CD4-positive, alpha-beta T cell (primary cell): ENCODE measurements around the gene REV3L. TPM values are rescaled to one million over a fixed set of nuclear protein-coding genes. Genes with fewer than 3 reads are reported as not detected.

Experiments used
- ATAC-seq: fragments of 200-7000 bp; cut with Tn5 transposase; one replicate; pipeline ENCODE4 v1.10.0; 2022; ENCODE audit warnings: mild to moderate bottlenecking; ENCODE audit not compliant: poor library complexity
- CTCF ChIA-PET: fragments of 350-600 bp; sonication (Branson Sonifier 250); formaldehyde crosslinking; loops from one replicate; lab custom pipeline; 2021; ENCODE audit warnings: antibody characterized with exemption, inconsistent platforms; lab: Charles Lee
- POLR2A ChIA-PET: fragments of 350-600 bp; sonication (Branson Sonifier 250); formaldehyde crosslinking; loops from one replicate; lab custom pipeline; 2021; ENCODE audit warnings: antibody characterized with exemption, inconsistent platforms; lab: Charles Lee
- DNase-seq, 14 experiments: peaks; one replicate each; pipeline ENCODE4 v3.0.0-alpha.2; 2013 to 2020; ENCODE audit warnings: mixed read lengths in 2 of 14
- H3K27ac ChIP-seq, 2 donors: one replicate each; pipeline versions ENCODE4 v1.5.1 to v1.7.0; 2013; ENCODE audit warnings: low read length in 2 of 2, low read depth in 1 of 2, mild to moderate bottlenecking in 1 of 2
- H3K27me3 ChIP-seq, 2 experiments: 1 replicate in 1 of 2; 2 replicates in 1 of 2; pipeline versions ENCODE4 v1.6.1 to v1.7.0; 2013; ENCODE audit warnings: low read length in 2 of 2, control low read depth in 1 of 2, mild to moderate bottlenecking in 1 of 2, moderate library complexity in 1 of 2; ENCODE audit not compliant: insufficient read depth in 2 of 2, control insufficient read depth in 1 of 2
- H3K36me3 ChIP-seq: one replicate; pipeline ENCODE4 v1.6.1; 2013; ENCODE audit warnings: low read length, control low read depth; ENCODE audit not compliant: insufficient read depth
- H3K4me1 ChIP-seq: one replicate; pipeline ENCODE4 v1.6.1; 2013; ENCODE audit warnings: low read length, control low read depth; ENCODE audit not compliant: insufficient read depth
- H3K4me3 ChIP-seq: one replicate; pipeline ENCODE4 v1.5.1; 2013; ENCODE audit warnings: mild to moderate bottlenecking, low read length, moderate library complexity
- H3K9me3 ChIP-seq, 2 experiments: 1 replicate in 1 of 2; 2 replicates in 1 of 2; pipeline versions ENCODE4 v1.6.1 to v1.7.0; 2013; ENCODE audit warnings: low read length in 2 of 2, mild to moderate bottlenecking in 2 of 2, control low read depth in 1 of 2, moderate library complexity in 1 of 2; ENCODE audit not compliant: control insufficient read depth in 1 of 2, insufficient read depth in 1 of 2
- H3K27ac Mint-ChIP-seq: one replicate; pipeline ENCODE4 v1.8.0; 2020; ENCODE audit warnings: mixed read lengths
- H3K27me3 Mint-ChIP-seq: one replicate; pipeline ENCODE4 v1.8.0; 2021; ENCODE audit warnings: mixed read lengths
- H3K36me3 Mint-ChIP-seq: one replicate; pipeline ENCODE4 v1.8.0; 2021; ENCODE audit warnings: low read depth, mixed read lengths
- H3K4me1 Mint-ChIP-seq: one replicate; pipeline ENCODE4 v1.8.0; 2021; ENCODE audit warnings: low read depth, mixed read lengths
- H3K4me3 Mint-ChIP-seq: one replicate; pipeline ENCODE4 v1.8.0; 2020; ENCODE audit warnings: mild to moderate bottlenecking, mixed read lengths
- H3K9me3 Mint-ChIP-seq: one replicate; pipeline ENCODE4 v1.8.0; 2020; ENCODE audit warnings: mixed read lengths
- intact Hi-C, 2 experiments: fragments of 100-400 bp; cut with DNase I in 1 of 2; cut with micrococcal nuclease in 1 of 2; formaldehyde crosslinking; loops; one replicate each; pipeline versions ENCODE4 v1.15.1 to v1.9.0; 2023 to 2025; cut with DNase I, micrococcal nuclease
- total RNA-seq, 174 experiments: library from RNA in 2 of 174; stranded (reverse) in 2 of 174; gene quantifications; one replicate each; pipeline ENCODE4 v1.2.3 and lab custom pipeline; 2021 to 2026
- TF ChIP-seq, protein P1 (sequence below): fragments of 200-600 bp; IDR thresholded peaks from one replicate; pipeline ENCODE4 v1.8.0; 2022; ENCODE audit warnings: antibody characterized with exemption, mild to moderate bottlenecking

The REV3L gene
- total RNA-seq, 2 experiments from 2014 or later, result 17.0 to 20.6 TPM

GRCh38 chr6:111490067-111490466, 7.0 kb upstream of the REV3L start:
- no peaks in the 10 kb centered on the region for H3K27me3 ChIP-seq
- Mint-ChIP-seq H3K36me3 (peaks cover 9% of the 10 kb centered on the region), H3K27ac (no peak overlapping the region), H3K4me3 (no peak overlapping the region), H3K27me3 (no peaks in the 10 kb centered on the region), H3K9me3 (no peaks in the 10 kb centered on the region), H3K4me1 (peaks cover 27% of the 10 kb centered on the region)
- no peak overlapping the region for H3K4me3 ChIP-seq
- ChIA-PET POLR2A (no interaction called here), CTCF (interaction anchor here (0.6 kb wide), 1 partner anchor 321 kb away, joined by 3 read pairs; no protein-coding TSS in a partner anchor)
- no peak overlapping the region for H3K27ac ChIP-seq
- H3K4me1 ChIP-seq, result peaks cover 15% of the 10 kb centered on the region
- no peak for DNase-seq
- no peak for ATAC-seq
- H3K36me3 ChIP-seq, result no peaks in the 10 kb centered on the region
- TF ChIP-seq, protein P1, sequence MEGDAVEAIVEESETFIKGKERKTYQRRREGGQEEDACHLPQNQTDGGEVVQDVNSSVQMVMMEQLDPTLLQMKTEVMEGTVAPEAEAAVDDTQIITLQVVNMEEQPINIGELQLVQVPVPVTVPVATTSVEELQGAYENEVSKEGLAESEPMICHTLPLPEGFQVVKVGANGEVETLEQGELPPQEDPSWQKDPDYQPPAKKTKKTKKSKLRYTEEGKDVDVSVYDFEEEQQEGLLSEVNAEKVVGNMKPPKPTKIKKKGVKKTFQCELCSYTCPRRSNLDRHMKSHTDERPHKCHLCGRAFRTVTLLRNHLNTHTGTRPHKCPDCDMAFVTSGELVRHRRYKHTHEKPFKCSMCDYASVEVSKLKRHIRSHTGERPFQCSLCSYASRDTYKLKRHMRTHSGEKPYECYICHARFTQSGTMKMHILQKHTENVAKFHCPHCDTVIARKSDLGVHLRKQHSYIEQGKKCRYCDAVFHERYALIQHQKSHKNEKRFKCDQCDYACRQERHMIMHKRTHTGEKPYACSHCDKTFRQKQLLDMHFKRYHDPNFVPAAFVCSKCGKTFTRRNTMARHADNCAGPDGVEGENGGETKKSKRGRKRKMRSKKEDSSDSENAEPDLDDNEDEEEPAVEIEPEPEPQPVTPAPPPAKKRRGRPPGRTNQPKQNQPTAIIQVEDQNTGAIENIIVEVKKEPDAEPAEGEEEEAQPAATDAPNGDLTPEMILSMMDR, result no peak
- intact Hi-C loops, result no loop called here
- no peaks in the 10 kb centered on the region for H3K9me3 ChIP-seq

- H3K36me3 Mint-ChIP-seq, result peaks cover 18% of the 10 kb centered on the region
- H3K4me1 ChIP-seq, result peaks cover 23% of the 10 kb centered on the region
- intact Hi-C loops, result loop anchor here (5.0 to 10.0 kb wide), 5 partner anchors 80 to 673 kb away; partner anchors contain the start of genes AMD1 (in 1 of the 2), CDK19 (in 1 of the 2) and SLC16A10 (in 1 of the 2)
- ChIA-PET POLR2A (interaction anchor here (0.5 to 1.5 kb wide), 3 partner anchors 118 to 228 kb away, joined by 3 to 7 read pairs (median 3); partner anchors contain the start of gene TRAF3IP2), CTCF (interaction anchor here (0.6 kb wide), 1 partner anchor 128 kb away, joined by 4 read pairs; no protein-coding TSS in a partner anchor)
- H3K4me3 ChIP-seq, result no peak overlapping the region
- peaks cover 40% of the 10 kb centered on the region for H3K4me1 Mint-ChIP-seq
- no peaks in the 10 kb centered on the region for H3K9me3 Mint-ChIP-seq
- TF ChIP-seq, protein P1, result no peak
- H3K27ac ChIP-seq, result peak overlapping the region in 1 of 2 donors; percentile 20
- H3K27me3 Mint-ChIP-seq, result no peaks in the 10 kb centered on the region
- peak in 3 of 14 experiments; percentile 68 to 83 (median 76) for DNase-seq
- no peaks in the 10 kb centered on the region for H3K9me3 ChIP-seq
- H3K27me3 ChIP-seq, result no peaks in the 10 kb centered on the region
- H3K27ac Mint-ChIP-seq, result peak overlapping the region; percentile 70
- no peaks in the 10 kb centered on the region for H3K36me3 ChIP-seq
- peak overlapping the region; percentile 39 for H3K4me3 Mint-ChIP-seq
- peak; percentile 3 for ATAC-seq
Observed at GRCh38 chr6:111487661-111488060, 4.6 kb upstream of the REV3L start.

GRCh38 chr6:111486921-111487320, 3.9 kb upstream of the REV3L start:
- POLR2A ChIA-PET, result interaction anchor here (0.5 to 1.5 kb wide), 3 partner anchors 119 to 228 kb away, joined by 3 to 7 read pairs (median 3); partner anchors contain the start of gene TRAF3IP2

More at GRCh38 chr6:111486921-111487320, 3.9 kb upstream of the REV3L start:
- H3K27ac ChIP-seq, result peak overlapping the region in 1 of 2 donors; percentile 52
- Mint-ChIP-seq H3K4me1 (peaks cover 42% of the 10 kb centered on the region), H3K36me3 (peaks cover 24% of the 10 kb centered on the region), H3K9me3 (no peaks in the 10 kb centered on the region), H3K27ac (peak overlapping the region; percentile 70), H3K27me3 (no peaks in the 10 kb centered on the region), H3K4me3 (peak overlapping the region; percentile 43)
- CTCF ChIA-PET, result no interaction called here
- H3K27me3 ChIP-seq, result no peaks in the 10 kb centered on the region
- no peak overlapping the region for H3K4me3 ChIP-seq
- no peaks in the 10 kb centered on the region for H3K9me3 ChIP-seq
- intact Hi-C loops, result loop anchor here (5.0 to 10.0 kb wide), 5 partner anchors 80 to 672 kb away; partner anchors contain the start of genes AMD1 (in 1 of the 2), CDK19 (in 1 of the 2) and SLC16A10 (in 1 of the 2)
- H3K36me3 ChIP-seq, result no peaks in the 10 kb centered on the region
- ATAC-seq (no peak), DNase-seq (peak in 4 of 14 experiments; percentile 5 to 51 (median 25))
- TF ChIP-seq, protein P1, result no peak
- H3K4me1 ChIP-seq, result peaks cover 24% of the 10 kb centered on the region
